ENCODE data around the gene ASIC4.

ASIC4 gene, protein sequence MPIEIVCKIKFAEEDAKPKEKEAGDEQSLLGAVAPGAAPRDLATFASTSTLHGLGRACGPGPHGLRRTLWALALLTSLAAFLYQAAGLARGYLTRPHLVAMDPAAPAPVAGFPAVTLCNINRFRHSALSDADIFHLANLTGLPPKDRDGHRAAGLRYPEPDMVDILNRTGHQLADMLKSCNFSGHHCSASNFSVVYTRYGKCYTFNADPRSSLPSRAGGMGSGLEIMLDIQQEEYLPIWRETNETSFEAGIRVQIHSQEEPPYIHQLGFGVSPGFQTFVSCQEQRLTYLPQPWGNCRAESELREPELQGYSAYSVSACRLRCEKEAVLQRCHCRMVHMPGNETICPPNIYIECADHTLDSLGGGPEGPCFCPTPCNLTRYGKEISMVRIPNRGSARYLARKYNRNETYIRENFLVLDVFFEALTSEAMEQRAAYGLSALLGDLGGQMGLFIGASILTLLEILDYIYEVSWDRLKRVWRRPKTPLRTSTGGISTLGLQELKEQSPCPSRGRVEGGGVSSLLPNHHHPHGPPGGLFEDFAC

GRCh38 chr2:219514196-219514761, at the start of gene ASIC4:
TSS of gene ASIC4 (plus strand) at chr2:219514482. CDS start at chr2:219514725, 243 bp downstream.
- peaks cover 70% of the 10 kb centered on the region for H3K27me3 ChIP-seq (ENCODE audit: insufficient read depth, low read length)
- no peak within 1 kb of the TSS for H2AFZ ChIP-seq (ENCODE audit: low read depth, low read length)
- no peaks in the 10 kb centered on the region for H3K9me3 ChIP-seq (ENCODE audit: low read length)
- no peak within 1 kb of the TSS for H3K4me3 ChIP-seq (ENCODE audit: low read length)
- H3K4me1 ChIP-seq (ENCODE audit: insufficient read depth, low read length): peaks cover 43% of the 10 kb centered on the region
- no peaks in the 10 kb centered on the region for H3K36me3 ChIP-seq (ENCODE audit: insufficient read depth, low read length)

GRCh38 chr2:219465659-219466561, 48.4 kb upstream of the ASIC4 start:
- Histone ChIP-seq H2AFZ (ENCODE audit: low read depth, low read length) (no peak overlapping the region), H3K4me3 (ENCODE audit: low read length) (no peak overlapping the region), H3K4me1 (ENCODE audit: insufficient read depth, low read length) (peaks cover 4% of the 10 kb centered on the region), H3K27me3 (ENCODE audit: insufficient read depth, low read length) (no peaks in the 10 kb centered on the region), H3K9me3 (ENCODE audit: low read length) (no peaks in the 10 kb centered on the region), H3K36me3 (ENCODE audit: insufficient read depth, low read length) (peaks cover 2% of the 10 kb centered on the region)

DNA sequence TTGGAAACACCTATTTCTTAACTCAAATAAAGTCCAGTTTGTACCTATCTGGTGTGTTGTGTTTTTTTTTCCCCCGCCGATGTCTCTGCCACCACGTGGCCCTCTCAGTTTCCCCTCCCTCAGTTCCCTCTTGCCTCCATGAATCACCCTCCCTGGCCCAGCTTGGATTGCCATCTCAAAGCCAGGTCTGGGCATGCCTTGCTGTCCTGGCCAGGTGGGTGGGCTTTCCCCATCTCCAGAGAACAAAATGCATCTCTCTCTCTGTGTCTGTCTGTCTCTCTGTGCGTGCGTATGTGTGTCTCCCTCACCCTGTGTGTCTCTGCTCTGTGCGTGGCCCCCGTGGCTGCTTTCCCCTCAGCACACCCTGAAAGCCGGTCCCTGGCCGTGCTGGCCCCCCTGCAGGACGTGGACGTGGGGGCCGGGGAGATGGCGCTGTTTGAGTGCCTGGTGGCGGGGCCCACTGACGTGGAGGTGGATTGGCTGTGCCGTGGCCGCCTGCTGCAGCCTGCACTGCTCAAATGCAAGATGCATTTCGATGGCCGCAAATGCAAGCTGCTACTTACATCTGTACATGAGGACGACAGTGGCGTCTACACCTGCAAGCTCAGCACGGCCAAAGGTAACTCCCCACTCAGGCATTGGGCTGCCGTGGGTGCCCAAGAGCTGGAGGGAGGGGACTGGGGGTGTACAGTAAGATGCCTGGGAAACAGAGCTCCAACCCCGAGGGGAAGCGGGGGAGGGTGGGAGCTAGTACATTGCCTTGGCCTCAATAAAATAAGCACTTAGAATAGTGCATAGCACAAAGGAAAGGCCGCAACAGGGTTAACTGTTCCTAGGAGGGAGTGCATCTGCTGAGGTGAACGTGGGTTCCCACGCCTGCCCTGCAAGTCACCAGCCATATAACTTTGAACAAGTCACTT, 47.2 kb upstream of the ASIC4 start:
- Histone ChIP-seq H2AFZ (ENCODE audit: low read depth, low read length) (no peak overlapping the region), H3K9me3 (ENCODE audit: low read length) (no peaks in the 10 kb centered on the region), H3K4me1 (ENCODE audit: insufficient read depth, low read length) (no peaks in the 10 kb centered on the region), H3K36me3 (ENCODE audit: insufficient read depth, low read length) (peaks cover 2% of the 10 kb centered on the region), H3K27me3 (ENCODE audit: insufficient read depth, low read length) (no peaks in the 10 kb centered on the region), H3K4me3 (ENCODE audit: low read length) (no peak overlapping the region)

DNA sequence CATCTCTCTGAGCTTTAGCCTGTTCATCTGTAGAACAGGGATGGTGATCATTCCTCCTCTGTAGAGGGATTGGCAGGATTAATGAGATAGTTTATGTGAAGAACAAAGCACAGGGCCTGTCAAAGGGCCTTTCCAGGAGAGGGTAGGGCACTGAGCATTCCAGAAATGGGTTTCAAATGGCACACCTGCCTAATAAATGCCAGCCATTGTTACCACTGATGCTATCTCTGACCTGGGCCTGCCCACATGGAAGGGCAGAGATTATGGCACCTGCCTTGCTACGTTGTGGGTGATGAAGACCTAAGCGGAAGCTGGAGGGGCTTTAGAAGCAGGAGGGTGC, 46.6 kb upstream of the ASIC4 start:
- H3K27me3 ChIP-seq (ENCODE audit: insufficient read depth, low read length): no peaks in the 10 kb centered on the region
- no peaks in the 10 kb centered on the region for H3K4me1 ChIP-seq (ENCODE audit: insufficient read depth, low read length)
- H2AFZ ChIP-seq (ENCODE audit: low read depth, low read length): no peak overlapping the region
- H3K9me3 ChIP-seq (ENCODE audit: low read length): no peaks in the 10 kb centered on the region
- no peaks in the 10 kb centered on the region for H3K36me3 ChIP-seq (ENCODE audit: insufficient read depth, low read length)
- no peak overlapping the region for H3K4me3 ChIP-seq (ENCODE audit: low read length)

DNA sequence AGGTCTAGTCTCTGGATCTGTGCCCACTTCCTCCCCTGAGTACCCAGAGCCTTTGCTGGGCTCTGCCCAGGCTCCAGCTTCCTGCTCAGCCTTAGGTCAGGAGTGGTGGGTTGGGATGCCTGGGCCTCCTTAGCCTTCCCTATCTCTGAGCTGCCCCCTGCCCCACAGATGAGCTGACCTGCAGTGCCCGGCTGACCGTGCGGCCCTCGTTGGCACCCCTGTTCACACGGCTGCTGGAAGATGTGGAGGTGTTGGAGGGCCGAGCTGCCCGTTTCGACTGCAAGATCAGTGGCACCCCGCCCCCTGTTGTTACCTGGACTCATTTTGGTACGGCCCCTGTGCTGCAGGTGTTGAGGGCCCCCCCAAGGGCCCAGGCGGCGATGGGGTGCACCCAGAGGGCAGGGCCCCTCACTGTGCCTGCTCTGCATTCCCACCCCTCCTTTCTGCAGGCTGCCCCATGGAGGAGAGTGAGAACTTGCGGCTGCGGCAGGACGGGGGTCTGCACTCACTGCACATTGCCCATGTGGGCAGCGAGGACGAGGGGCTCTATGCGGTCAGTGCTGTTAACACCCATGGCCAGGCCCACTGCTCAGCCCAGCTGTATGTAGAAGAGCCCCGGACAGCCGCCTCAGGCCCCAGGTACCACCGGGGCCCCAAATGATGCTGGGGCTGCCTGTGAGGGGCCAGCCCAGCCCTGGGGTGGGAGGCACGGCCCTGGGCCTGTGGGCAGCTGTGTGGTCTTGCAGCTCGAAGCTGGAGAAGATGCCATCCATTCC, 45.7 kb upstream of the ASIC4 start:
- Histone ChIP-seq H3K27me3 (ENCODE audit: insufficient read depth, low read length) (no peaks in the 10 kb centered on the region), H3K4me1 (ENCODE audit: insufficient read depth, low read length) (no peaks in the 10 kb centered on the region), H3K4me3 (ENCODE audit: low read length) (no peak overlapping the region), H3K36me3 (ENCODE audit: insufficient read depth, low read length) (no peaks in the 10 kb centered on the region), H2AFZ (ENCODE audit: low read depth, low read length) (no peak overlapping the region), H3K9me3 (ENCODE audit: low read length) (no peaks in the 10 kb centered on the region)

GRCh38 chr2:219469186-219469724, 45.0 kb upstream of the ASIC4 start:
- Histone ChIP-seq H3K4me1 (ENCODE audit: insufficient read depth, low read length) (no peaks in the 10 kb centered on the region), H3K27me3 (ENCODE audit: insufficient read depth, low read length) (no peaks in the 10 kb centered on the region), H3K9me3 (ENCODE audit: low read length) (no peaks in the 10 kb centered on the region)

GRCh38 chr2:219470429-219470828, 43.9 kb upstream of the ASIC4 start:
- Histone ChIP-seq H3K4me3 (ENCODE audit: low read length) (no peak overlapping the region), H3K9me3 (ENCODE audit: low read length) (no peaks in the 10 kb centered on the region), H2AFZ (ENCODE audit: low read depth, low read length) (no peak overlapping the region), H3K4me1 (ENCODE audit: insufficient read depth, low read length) (no peaks in the 10 kb centered on the region), H3K27me3 (ENCODE audit: insufficient read depth, low read length) (no peaks in the 10 kb centered on the region), H3K36me3 (ENCODE audit: insufficient read depth, low read length) (no peaks in the 10 kb centered on the region)

More at GRCh38 chr2:219469186-219469724, 45.0 kb upstream of the ASIC4 start:
- no peak overlapping the region for H2AFZ ChIP-seq (ENCODE audit: low read depth, low read length)
- H3K4me3 ChIP-seq (ENCODE audit: low read length): no peak overlapping the region
- H3K36me3 ChIP-seq (ENCODE audit: insufficient read depth, low read length): no peaks in the 10 kb centered on the region

GRCh38 chr2:219471476-219472371, 42.6 kb upstream of the ASIC4 start:
- Histone ChIP-seq H3K36me3 (ENCODE audit: insufficient read depth, low read length) (no peaks in the 10 kb centered on the region), H3K9me3 (ENCODE audit: low read length) (no peaks in the 10 kb centered on the region), H3K4me3 (ENCODE audit: low read length) (no peak overlapping the region), H3K27me3 (ENCODE audit: insufficient read depth, low read length) (no peaks in the 10 kb centered on the region), H3K4me1 (ENCODE audit: insufficient read depth, low read length) (peaks cover 7% of the 10 kb centered on the region), H2AFZ (ENCODE audit: low read depth, low read length) (no peak overlapping the region)

DNA sequence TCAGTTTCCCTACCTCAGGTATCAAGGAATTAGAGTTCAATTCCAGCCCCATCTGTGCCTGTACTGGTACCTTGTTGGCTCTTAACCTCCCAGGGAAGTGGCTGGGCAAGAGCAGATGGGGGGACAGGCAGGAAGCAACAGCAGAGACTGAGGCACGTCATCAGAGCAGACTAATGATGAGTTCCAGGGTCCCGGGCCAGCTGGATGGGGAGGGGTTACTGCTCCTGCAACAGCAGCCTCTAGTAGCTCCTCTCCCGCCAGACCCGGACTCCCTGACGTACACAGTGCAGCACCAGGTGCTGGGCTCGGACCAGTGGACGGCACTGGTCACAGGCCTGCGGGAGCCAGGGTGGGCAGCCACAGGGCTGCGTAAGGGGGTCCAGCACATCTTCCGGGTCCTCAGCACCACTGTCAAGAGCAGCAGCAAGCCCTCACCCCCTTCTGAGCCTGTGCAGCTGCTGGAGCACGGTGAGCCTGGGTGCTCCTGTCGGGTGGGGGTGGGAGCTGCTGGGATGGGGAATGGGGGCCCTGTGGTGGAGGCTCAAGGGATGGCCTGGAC, 41.6 kb upstream of the ASIC4 start:
- Histone ChIP-seq H3K36me3 (ENCODE audit: insufficient read depth, low read length) (no peaks in the 10 kb centered on the region), H2AFZ (ENCODE audit: low read depth, low read length) (no peak overlapping the region), H3K4me1 (ENCODE audit: insufficient read depth, low read length) (peaks cover 13% of the 10 kb centered on the region), H3K9me3 (ENCODE audit: low read length) (no peaks in the 10 kb centered on the region), H3K4me3 (ENCODE audit: low read length) (no peak overlapping the region), H3K27me3 (ENCODE audit: insufficient read depth, low read length) (no peaks in the 10 kb centered on the region)

GRCh38 chr2:219473511-219473910, 40.8 kb upstream of the ASIC4 start:
- no peaks in the 10 kb centered on the region for H3K27me3 ChIP-seq (ENCODE audit: insufficient read depth, low read length)
- no peaks in the 10 kb centered on the region for H3K36me3 ChIP-seq (ENCODE audit: insufficient read depth, low read length)
- H2AFZ ChIP-seq (ENCODE audit: low read depth, low read length): no peak overlapping the region
- H3K4me3 ChIP-seq (ENCODE audit: low read length): no peak overlapping the region
- H3K4me1 ChIP-seq (ENCODE audit: insufficient read depth, low read length): peaks cover 13% of the 10 kb centered on the region
- H3K9me3 ChIP-seq (ENCODE audit: low read length): no peaks in the 10 kb centered on the region

Data from neuron (in vitro differentiated cells).